SW 1271 (cell line): Measurements from ENCODE around the gene PLA2G4C.
A peak's percentile ranks its signal among the peaks of the same experiment; 100 is the strongest.

ENCODE experiments used
- DNase-seq, 2 experiments: peaks; one replicate each; lab custom pipeline; 2025; lab: John Stamatoyannopoulos, UW

PLA2G4C gene

GRCh38 chr19:48110350-48110966 lies at the start of gene PLA2G4C:
TSS of gene PLA2G4C (minus strand) at chr19:48110817. CDS start at chr19:48106529, 4,288 bp downstream.
- DNase-seq, result peak in 1 of 2 experiments; percentile 75

- no peak for DNase-seq
Measured at GRCh38 chr19:48158210-48158790, 47.7 kb upstream of the PLA2G4C start.

GRCh38 chr19:48154003-48154402 lies 43.4 kb upstream of the PLA2G4C start:
- DNase-seq, result no peak

GRCh38 chr19:48152551-48152950 lies 41.9 kb upstream of the PLA2G4C start:
- DNase-seq, result peak; percentile 30 to 31

GRCh38 chr19:48149430-48149829 lies 38.8 kb upstream of the PLA2G4C start:
- no peak for DNase-seq

- no peak for DNase-seq
Measured at GRCh38 chr19:48148576-48148975, 38.0 kb upstream of the PLA2G4C start.

GRCh38 chr19:48147597-48148175 lies 37.1 kb upstream of the PLA2G4C start:
- DNase-seq, result no peak

GRCh38 chr19:48139053-48139452 lies 28.4 kb upstream of the PLA2G4C start:
- DNase-seq, result no peak

- DNase-seq, result no peak
Measured at GRCh38 chr19:48137411-48137810, 26.8 kb upstream of the PLA2G4C start.

- no peak for DNase-seq
Measured at GRCh38 chr19:48136547-48136946, 25.9 kb upstream of the PLA2G4C start.

- no peak for DNase-seq
Measured at GRCh38 chr19:48135411-48135810, 24.8 kb upstream of the PLA2G4C start.

- no peak for DNase-seq
Measured at GRCh38 chr19:48133094-48133493, 22.5 kb upstream of the PLA2G4C start.

GRCh38 chr19:48127561-48127960 lies 16.9 kb upstream of the PLA2G4C start:
- no peak for DNase-seq

- DNase-seq, result no peak
Measured at GRCh38 chr19:48123907-48124651, 13.5 kb upstream of the PLA2G4C start.

GRCh38 chr19:48122421-48122820 lies 11.8 kb upstream of the PLA2G4C start:
- no peak for DNase-seq

GRCh38 chr19:48121909-48122371 lies 11.3 kb upstream of the PLA2G4C start:
- DNase-seq, result no peak

GRCh38 chr19:48121066-48121465 lies 10.4 kb upstream of the PLA2G4C start:
- DNase-seq, result no peak

- DNase-seq, result no peak
Measured at GRCh38 chr19:48120505-48120904, 9.9 kb upstream of the PLA2G4C start.

- no peak for DNase-seq
Measured at GRCh38 chr19:48118131-48118517, 7.5 kb upstream of the PLA2G4C start.

GRCh38 chr19:48117515-48118130 lies 7.0 kb upstream of the PLA2G4C start:
- no peak for DNase-seq

GRCh38 chr19:48113190-48113917 lies 2.7 kb upstream of the PLA2G4C start:
- no peak for DNase-seq

- DNase-seq, result no peak
Measured at GRCh38 chr19:48111280-48111679, 663 bp upstream of the PLA2G4C start.
